ENCODE results near the gene GRK4.
"Not testable (repeated sequence)": the region's sequence is repeated elsewhere in the genome, so short reads cannot be mapped to it uniquely, and the experiment has no call there.

GRK4 gene

GRCh38 chr4:2942037-2942531 lies 21.3 kb upstream of the GRK4 start:
- no peak for DNase-seq (ENCODE audit: low spot score)

GRCh38 chr4:2942532-2943363 lies 20.6 kb upstream of the GRK4 start:
- no peak for DNase-seq (ENCODE audit: low spot score)

GRCh38 chr4:2943364-2944090 lies 19.8 kb upstream of the GRK4 start:
- DNase-seq (ENCODE audit: low spot score), result no peak

- no peak for DNase-seq (ENCODE audit: low spot score)
Observed at GRCh38 chr4:2944091-2944482, 19.3 kb upstream of the GRK4 start.

- no peak for DNase-seq (ENCODE audit: low spot score)
Observed at GRCh38 chr4:2944586-2945526, 18.5 kb upstream of the GRK4 start.

GRCh38 chr4:2945619-2946604 lies 17.5 kb upstream of the GRK4 start:
- not testable (repeated sequence) for DNase-seq (ENCODE audit: low spot score)

- DNase-seq (ENCODE audit: low spot score), result no peak
Observed at GRCh38 chr4:2946812-2947600, 16.4 kb upstream of the GRK4 start.

- no peak for DNase-seq (ENCODE audit: low spot score)
Observed at GRCh38 chr4:2947926-2948325, 15.4 kb upstream of the GRK4 start.

- DNase-seq (ENCODE audit: low spot score), result no peak
Observed at GRCh38 chr4:2948895-2949781, 14.2 kb upstream of the GRK4 start.

- DNase-seq (ENCODE audit: low spot score), result no peak
Observed at GRCh38 chr4:2949782-2950125, 13.6 kb upstream of the GRK4 start.

- DNase-seq (ENCODE audit: low spot score), result no peak
Observed at GRCh38 chr4:2950221-2950989, 13.0 kb upstream of the GRK4 start.

- no peak for DNase-seq (ENCODE audit: low spot score)
Observed at GRCh38 chr4:2953496-2953895, 9.9 kb upstream of the GRK4 start.

GRCh38 chr4:2954358-2955185 lies 8.8 kb upstream of the GRK4 start:
- DNase-seq (ENCODE audit: low spot score), result no peak

GRCh38 chr4:2955186-2956044 lies 8.0 kb upstream of the GRK4 start:
- not testable (repeated sequence) for DNase-seq (ENCODE audit: low spot score)

- DNase-seq (ENCODE audit: low spot score), result no peak
Observed at GRCh38 chr4:2958446-2958845, 4.9 kb upstream of the GRK4 start.

- DNase-seq (ENCODE audit: low spot score), result not testable (repeated sequence)
Observed at GRCh38 chr4:2960450-2960849, 2.9 kb upstream of the GRK4 start.

- no peak for DNase-seq (ENCODE audit: low spot score)
Observed at GRCh38 chr4:2961421-2961810, 2.0 kb upstream of the GRK4 start.

Measured in kidney capillary endothelial cell (primary cell).